GM12878 (cell line): ENCODE results near the gene MACROD2. TPM values are rescaled to one million over a fixed set of nuclear protein-coding genes. Genes with fewer than 3 reads are reported as not detected.

Experiments used
- NFYA ChIP-seq: IDR thresholded peaks from 2 replicates; pipeline ENCODE4 v1.6.1; 2011; ENCODE audit warnings: low read depth, mild to moderate bottlenecking, low read length, improper control_type of control experiment, borderline replicate concordance
- NR2C2 ChIP-seq: IDR thresholded peaks from 2 replicates; pipeline ENCODE4 v1.6.1; 2011; ENCODE audit warnings: borderline replicate concordance, low read depth; ENCODE audit not compliant: control insufficient read depth, insufficient read length
- YBX1 ChIP-seq: fragments of 450-650 bp; IDR thresholded peaks from 2 replicates; pipeline ENCODE4 v1.6.1; 2016; ENCODE audit warnings: antibody characterized with exemption
- YY1 ChIP-seq: IDR thresholded peaks from 2 replicates; pipeline ENCODE4 v1.6.1; 2011; ENCODE audit warnings: low read depth, mild to moderate bottlenecking, low read length
- polyA plus RNA-seq, 11 experiments: library from polyadenylated mRNA; depleted of rRNA in 4 of 11; unstranded in 6 of 11; stranded (reverse) in 5 of 11; fragments of >200 nt; fragmentation: Nextera tagmentation in 4 of 11; fragmentation: Illumina TruSeq in 1 of 11; extraction: Ambion mirVana in 4 of 11; extraction: Trizol in 1 of 11; gene quantifications; 1 replicate in 1 of 11; 2 replicates in 10 of 11; pipeline versions ENCODE4 v1.2.1 to v1.2.3, GENCODE V29; 2011 to 2016; ENCODE audit warnings: inconsistent platforms in 2 of 11, missing spikeins in 2 of 11, low read depth in 1 of 11
- total RNA-seq, 4 experiments: library from RNA; depleted of rRNA in 3 of 4; stranded (reverse); fragments of >200 nt in 3 of 4; fragmentation: Illumina TruSeq in 1 of 4; extraction: Trizol in 1 of 4; gene quantifications; 2 replicates each; pipeline versions ENCODE4 v1.2.1 to v1.2.3, GENCODE V29; 2013 to 2021
- TF ChIP-seq, protein P1 (sequence below): fragments of 450-650 bp; IDR thresholded peaks from 2 replicates; pipeline ENCODE4 v1.6.1; 2017; ENCODE audit warnings: mild to moderate bottlenecking, moderate library complexity
- TF ChIP-seq, protein P2 (sequence below): IDR thresholded peaks from 2 replicates; pipeline ENCODE4 v1.6.1; 2011; ENCODE audit warnings: low read depth, mild to moderate bottlenecking, low read length, moderate library complexity, borderline replicate concordance; ENCODE audit errors: extremely low read depth
- TF ChIP-seq, protein P3 (sequence below): fragments of 450-650 bp; IDR thresholded peaks from 2 replicates; pipeline ENCODE4 v1.6.1; 2017; ENCODE audit warnings: mild to moderate bottlenecking

The MACROD2 gene
- total and polyA plus RNA-seq, 10 of the 15 experiments (the other 5 are each of a cell fraction or from before 2014, with no cell fraction given): 1.1 to 21.5 (median 2.2) TPM

DNA sequence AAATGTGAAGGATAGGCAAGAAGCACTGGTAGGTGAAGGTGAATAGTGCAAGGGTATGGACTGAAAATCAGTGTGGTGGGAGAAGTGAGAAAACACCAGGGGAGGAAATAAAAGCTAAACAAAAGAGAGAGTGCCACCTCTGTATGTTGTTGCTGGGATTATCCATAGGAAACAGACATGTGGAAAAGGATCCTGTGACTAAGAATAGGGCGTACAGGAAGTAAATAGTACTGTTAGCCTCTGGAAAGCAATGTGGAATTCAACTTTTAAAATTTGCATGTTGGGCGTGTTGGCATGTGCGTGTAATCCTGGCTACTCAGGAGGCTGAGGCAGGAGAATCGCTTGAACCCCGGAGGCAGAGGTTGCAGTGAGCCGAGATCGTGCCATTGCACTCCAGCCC is 1916.3 kb downstream of the MACROD2 start (continued):
- TF ChIP-seq, protein P1, sequence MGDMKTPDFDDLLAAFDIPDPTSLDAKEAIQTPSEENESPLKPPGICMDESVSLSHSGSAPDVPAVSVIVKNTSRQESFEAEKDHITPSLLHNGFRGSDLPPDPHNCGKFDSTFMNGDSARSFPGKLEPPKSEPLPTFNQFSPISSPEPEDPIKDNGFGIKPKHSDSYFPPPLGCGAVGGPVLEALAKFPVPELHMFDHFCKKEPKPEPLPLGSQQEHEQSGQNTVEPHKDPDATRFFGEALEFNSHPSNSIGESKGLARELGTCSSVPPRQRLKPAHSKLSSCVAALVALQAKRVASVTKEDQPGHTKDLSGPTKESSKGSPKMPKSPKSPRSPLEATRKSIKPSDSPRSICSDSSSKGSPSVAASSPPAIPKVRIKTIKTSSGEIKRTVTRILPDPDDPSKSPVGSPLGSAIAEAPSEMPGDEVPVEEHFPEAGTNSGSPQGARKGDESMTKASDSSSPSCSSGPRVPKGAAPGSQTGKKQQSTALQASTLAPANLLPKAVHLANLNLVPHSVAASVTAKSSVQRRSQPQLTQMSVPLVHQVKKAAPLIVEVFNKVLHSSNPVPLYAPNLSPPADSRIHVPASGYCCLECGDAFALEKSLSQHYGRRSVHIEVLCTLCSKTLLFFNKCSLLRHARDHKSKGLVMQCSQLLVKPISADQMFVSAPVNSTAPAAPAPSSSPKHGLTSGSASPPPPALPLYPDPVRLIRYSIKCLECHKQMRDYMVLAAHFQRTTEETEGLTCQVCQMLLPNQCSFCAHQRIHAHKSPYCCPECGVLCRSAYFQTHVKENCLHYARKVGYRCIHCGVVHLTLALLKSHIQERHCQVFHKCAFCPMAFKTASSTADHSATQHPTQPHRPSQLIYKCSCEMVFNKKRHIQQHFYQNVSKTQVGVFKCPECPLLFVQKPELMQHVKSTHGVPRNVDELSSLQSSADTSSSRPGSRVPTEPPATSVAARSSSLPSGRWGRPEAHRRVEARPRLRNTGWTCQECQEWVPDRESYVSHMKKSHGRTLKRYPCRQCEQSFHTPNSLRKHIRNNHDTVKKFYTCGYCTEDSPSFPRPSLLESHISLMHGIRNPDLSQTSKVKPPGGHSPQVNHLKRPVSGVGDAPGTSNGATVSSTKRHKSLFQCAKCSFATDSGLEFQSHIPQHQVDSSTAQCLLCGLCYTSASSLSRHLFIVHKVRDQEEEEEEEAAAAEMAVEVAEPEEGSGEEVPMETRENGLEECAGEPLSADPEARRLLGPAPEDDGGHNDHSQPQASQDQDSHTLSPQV: no peak
- no peak for TF ChIP-seq YBX1
- no peak for TF ChIP-seq NFYA
- TF ChIP-seq, protein P2, sequence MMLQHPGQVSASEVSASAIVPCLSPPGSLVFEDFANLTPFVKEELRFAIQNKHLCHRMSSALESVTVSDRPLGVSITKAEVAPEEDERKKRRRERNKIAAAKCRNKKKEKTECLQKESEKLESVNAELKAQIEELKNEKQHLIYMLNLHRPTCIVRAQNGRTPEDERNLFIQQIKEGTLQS: no peak
- TF ChIP-seq YY1: no peak
- TF ChIP-seq, protein P3, sequence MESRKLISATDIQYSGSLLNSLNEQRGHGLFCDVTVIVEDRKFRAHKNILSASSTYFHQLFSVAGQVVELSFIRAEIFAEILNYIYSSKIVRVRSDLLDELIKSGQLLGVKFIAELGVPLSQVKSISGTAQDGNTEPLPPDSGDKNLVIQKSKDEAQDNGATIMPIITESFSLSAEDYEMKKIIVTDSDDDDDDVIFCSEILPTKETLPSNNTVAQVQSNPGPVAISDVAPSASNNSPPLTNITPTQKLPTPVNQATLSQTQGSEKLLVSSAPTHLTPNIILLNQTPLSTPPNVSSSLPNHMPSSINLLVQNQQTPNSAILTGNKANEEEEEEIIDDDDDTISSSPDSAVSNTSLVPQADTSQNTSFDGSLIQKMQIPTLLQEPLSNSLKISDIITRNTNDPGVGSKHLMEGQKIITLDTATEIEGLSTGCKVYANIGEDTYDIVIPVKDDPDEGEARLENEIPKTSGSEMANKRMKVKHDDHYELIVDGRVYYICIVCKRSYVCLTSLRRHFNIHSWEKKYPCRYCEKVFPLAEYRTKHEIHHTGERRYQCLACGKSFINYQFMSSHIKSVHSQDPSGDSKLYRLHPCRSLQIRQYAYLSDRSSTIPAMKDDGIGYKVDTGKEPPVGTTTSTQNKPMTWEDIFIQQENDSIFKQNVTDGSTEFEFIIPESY: no peak
- TF ChIP-seq NR2C2: no peak
